Activated CD8-positive, alpha-beta memory T cell treated with anti-CD3 and anti-CD28 coated beads for 24 hours (primary cell): ENCODE results near the gene MT1G.
"Not testable (repeated sequence)": the region's sequence is repeated elsewhere in the genome, so short reads cannot be mapped to it uniquely, and the experiment has no call there.

Experiments used
- DNase-seq: peaks from one replicate; pipeline ENCODE4 v3.0.0-alpha.2; 2020

MT1G gene

DNA sequence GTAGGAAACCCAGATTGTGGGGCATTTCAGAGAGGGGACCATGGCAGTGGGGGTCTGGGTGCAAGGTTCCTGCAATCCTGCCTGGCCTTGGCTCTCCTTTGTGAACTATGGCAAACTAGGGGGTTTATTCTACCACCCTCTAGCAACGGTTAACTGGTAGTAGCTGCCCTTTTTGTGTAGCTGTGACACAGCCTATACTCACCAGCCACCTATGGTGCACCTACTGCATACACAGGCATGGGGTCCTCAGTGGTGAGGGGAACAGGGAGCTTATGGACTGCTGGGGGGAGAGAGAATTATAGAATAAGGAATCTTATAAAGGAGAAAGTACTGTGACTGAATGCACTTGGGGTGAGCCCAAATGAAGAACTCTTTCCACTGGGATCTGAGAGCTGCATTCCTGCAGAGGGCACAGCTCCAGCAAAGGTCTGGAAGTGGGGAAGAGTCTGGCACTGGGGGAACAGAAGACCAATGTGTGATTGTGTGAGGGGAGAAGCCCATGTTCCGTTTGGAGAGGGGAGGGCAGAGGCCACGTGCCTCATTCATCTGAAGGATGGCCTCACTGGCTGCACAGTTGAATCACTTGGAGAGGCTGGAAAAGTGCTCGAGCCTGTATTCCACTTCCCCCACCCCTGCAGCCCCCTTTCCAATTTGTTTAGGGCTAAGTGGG, 16.5 kb upstream of the MT1G start:
- no peak for DNase-seq

DNA sequence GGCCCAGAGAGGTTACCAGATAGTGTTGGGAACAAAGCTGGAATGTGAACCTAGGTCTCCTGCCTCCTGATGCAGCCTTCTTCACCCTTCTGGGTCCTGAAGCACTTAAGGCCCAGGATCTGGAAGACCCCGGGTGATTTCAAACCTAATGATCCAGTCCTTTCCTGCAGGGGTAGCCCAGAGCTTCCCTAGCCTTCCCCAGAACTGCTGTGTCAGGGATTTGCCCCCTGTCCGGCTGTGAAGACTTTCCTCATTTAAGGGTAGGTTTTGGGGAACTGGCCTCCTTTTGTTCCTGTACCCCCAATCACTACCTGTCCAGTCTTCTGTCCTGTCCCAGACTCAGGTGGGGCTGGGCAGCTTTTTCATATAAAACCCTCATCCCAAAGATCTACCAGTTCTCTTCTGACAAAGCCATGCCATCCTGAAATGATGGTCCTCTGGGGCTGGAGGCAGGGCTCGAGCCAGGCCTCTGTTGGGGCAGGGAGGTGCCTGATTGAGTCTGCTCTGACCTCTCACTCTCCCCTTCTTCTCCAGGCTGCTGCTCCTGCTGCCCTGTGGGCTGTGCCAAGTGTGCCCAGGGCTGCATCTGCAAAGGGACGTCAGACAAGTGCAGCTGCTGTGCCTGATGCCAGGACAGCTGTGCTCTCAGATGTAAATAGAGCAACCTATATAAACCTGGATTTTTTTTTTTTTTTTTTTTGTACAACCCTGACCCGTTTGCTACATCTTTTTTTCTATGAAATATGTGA, 15.7 kb upstream of the MT1G start:
- no peak for DNase-seq

DNA sequence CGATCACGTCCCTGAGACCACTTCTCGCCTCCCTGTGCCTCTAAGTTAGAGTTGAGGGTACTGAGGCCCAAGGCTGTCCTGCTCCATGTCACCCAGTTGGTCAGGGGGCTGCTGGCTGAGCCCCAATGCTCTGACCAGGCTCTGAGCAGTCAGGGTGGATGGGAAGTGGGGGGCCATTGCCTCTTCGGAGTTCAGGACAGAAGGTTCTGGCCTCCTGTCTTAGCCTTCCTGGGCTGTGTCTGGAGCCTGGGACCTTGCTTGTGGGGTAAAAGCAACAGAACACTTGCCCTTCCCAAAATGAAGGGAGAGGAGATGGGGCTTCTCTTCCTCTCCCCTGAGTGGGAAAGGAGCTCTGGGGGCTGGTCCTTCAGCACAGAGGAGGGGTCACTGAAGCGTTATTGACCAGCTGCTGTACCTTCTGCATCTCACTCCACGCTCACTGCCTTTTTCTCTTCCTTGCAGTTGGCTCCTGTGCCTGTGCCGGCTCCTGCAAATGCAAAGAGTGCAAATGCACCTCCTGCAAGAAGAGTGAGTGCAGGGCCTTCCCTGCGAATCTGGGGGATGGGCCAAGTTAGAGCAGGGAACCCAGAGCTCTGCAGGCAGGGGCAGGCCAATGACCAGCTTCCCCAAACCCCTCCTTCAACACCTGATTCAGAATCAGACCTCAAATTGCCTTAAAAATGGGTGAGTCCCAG, 15.0 kb upstream of the MT1G start:
- peak; percentile 65 for DNase-seq

DNA sequence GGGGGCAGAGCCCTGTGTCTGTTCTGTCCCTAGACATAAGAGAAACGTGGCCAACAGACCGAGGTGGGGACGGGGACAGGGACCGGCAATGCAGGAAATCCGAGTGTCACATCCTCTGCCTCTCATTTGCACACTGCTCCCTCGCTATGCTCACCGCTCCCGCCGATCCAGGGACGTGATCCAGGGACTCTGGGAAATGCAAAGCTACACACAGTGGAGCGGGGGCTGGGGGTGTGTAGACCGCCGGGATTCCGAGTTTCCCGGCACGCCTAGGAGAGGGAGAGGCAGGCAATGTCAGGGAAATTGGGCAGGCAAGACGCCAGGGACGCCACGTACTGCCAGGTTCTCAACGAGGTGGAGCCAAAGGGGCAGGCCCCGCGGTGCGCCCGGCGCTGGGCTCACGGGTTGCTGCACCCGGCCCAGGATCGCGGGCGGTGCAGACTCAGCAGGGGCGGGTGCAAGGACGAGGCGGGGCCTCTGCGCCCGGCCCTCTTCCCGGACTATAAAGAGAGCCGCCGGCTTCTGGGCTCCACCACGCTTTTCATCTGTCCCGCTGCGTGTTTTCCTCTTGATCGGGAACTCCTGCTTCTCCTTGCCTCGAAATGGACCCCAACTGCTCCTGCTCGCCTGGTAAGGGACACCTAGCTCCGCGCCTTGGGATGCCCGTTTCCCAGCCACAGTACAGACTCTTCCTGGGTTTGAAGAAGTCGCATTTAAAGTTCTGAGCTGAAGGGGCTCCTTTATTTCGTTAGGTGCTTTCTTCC, 14.3 kb upstream of the MT1G start, which contains the start of gene MT1X:
MT1X (plus strand) TSS at position 532 of the 764 bp plus-strand sequence; CDS start at position 603, 71 bp downstream.
- peak; percentile 95 for DNase-seq

DNA sequence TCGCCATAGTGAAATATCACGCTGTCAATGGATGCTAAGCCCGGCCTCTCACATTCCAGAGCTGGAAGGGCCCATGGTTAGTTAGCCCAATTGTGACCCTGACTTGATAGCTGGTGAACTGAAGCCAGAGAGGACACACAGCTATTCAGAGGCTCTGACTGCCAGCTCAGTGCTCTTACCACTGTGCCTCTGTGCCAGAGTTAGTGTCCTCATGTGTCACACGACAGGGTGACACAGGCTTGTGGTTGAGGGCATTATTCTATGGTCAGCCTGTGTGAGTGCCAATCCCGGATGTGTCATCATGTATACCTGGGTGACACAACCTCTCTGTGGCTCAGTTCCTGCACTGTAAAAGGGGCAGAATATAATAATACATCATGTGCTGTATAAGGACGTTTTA, 12.0 kb upstream of the MT1G start:
- no peak for DNase-seq

DNA sequence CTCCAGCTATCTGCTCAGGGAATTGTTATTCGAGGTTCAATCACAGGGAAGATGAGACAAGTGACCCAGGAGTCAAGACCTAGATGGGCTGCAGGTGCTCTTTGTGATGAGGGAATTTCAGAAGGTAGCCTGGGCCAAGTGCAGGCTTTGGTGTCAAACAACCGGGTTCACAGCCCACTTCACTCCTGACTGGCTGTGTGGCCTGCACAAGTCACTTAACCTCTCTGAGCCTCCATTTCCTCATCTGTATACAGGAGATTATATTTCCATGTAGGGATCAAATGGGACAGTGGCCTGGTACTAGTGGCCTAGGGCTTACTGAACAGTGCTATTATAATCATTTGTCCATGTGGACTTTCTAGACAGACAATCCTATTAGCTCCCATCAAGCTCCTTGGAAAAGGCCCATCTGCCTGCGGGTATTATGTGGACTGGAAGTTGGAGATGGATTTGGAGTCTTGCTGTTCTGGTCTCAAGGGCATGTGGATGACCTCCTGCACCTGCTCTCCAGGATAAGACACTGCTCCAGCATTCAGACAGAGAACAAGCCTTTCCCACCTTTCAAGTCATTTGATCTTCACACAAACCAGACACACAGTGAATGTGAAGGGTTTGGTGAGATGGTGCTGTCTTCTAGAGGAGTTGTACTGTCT, 11.3 kb upstream of the MT1G start:
- no peak for DNase-seq

DNA sequence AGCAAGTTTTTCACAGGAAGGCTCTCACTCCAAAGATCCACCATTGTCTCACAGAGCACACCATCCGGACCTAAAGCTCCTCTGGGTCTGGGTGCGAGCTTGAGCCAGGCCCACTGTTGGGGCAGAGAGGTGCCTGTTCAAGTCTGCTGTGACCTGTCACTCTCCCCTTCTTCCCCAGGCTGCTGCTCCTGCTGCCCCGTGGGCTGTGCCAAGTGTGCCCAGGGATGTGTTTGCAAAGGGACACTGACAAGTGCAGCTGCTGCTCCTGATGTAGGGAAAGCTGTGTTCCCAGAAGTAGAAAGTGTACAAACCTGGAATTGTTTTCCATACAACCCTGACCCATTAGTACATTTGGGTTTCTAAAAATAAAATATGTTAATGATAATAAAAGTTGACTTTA, 9.6 kb upstream of the MT1G start:
- DNase-seq, result no peak

DNA sequence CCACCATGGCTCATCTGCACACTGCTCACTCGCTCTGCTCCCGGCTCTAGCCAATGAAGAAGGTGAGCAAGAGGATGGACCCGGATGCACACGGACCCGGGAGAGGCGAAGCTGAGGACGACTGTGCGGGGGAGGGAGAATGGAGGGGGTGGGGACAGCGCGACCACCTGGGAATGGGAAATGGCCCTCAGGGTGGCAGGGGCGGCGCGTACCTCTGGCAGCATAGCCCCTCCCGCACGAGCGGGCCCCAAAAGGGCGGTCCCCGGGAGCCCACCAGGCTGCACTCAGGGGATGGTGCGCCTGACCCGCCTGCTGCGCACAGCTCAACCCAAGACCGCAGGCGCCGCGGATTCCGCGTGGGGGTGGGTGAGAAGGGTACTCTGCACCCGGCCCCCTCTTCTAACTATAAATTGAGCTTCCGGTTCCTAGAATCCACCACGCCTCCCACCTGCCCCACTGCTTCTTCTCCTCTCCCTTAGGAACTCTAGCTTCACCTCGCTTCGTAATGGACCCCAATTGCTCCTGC, 7.9 kb upstream of the MT1G start:
- peak; percentile 83 for DNase-seq

DNA sequence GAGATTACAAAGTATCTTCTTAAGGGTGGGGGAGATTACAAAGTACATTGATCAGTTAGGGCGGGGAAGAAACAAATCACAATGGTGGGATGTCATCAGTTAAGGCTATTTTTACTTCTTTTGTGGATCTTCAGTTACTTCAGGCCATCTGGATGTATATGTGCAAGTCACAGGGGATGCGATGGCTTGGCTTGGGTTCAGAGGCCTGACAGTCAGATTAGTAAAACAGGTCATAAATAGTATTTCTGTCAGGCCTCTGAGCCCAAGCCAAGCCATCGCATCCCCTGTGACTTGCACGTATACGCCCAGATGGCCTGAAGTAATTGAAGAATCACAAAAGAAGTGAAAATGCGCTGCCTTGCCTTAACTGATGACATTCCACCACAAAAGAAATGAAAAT, 6.7 kb upstream of the MT1G start:
- DNase-seq, result not testable (repeated sequence)

DNA sequence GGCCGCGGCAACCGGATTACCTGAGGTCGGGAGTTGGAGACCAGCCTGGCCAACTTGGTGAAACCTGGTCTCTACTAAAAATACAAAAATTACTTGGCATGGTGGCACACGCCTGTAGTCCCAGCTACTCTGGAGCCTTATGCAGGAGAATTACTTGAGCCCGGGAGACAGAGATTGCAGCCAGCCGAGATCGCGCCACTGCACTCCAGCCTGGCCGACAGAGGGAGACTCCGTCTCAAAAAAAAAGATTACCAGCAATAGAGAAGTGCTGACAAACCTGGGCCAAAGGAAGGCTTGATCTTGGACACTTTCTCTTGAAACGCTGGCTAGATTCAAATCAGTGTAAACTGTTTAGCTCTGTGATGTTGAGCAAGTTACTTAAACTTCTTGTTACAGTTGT, 6.1 kb upstream of the MT1G start:
- no peak for DNase-seq

DNA sequence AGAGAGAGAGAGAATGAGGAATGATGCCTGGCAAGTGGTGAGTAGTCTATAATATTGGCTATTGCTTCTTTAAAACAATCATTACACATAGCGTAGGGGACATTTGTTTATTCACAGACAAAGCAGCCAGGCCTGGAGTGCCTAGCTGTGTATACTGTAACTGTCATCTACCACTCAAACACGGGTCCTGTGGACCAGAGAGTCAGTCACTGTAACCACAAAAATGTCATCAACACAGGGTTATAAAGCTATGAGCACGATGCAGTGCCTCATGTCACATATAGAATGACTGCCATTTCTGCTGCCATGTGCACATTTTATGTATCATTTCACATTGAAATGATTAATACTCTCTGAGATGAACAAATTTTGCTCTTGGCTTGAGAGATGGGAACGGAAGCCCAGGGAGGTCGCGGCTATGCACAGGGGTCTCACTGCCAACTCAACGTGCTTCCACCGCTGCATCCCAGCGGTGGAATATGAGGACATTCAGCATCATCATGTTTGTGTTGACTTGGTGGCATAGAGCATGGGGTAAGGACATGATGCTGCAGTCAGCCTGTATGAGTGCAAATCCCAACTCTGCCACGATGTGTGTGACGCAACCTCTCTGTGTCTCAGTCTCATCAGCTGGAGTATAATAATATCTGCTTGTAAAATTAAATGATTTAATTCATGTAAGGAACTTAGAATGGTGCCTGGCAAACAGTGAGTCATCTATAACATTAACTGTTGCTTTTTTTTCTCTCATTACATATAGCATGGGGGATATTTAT, 5.1 kb upstream of the MT1G start:
- DNase-seq, result no peak

DNA sequence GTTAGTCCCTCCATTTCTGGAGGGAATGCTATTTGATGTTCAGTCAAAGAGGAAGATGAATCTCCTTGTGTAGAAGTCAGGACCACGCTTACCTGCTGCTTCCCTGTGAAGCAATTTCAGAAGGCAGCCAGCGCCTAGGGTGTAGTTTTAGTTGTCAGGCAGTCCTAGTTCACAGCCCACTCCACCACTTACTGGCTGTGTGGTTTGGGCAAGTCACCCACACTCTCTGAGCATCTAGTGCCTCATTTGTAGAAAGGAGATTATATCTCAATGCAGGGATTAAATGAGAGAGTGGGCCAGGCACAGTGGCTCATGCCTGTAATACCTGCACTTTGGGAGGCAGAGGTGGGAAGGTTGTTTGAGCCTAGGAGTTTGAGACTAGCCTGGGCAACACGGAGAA, 4.3 kb upstream of the MT1G start:
- not testable (repeated sequence) for DNase-seq

DNA sequence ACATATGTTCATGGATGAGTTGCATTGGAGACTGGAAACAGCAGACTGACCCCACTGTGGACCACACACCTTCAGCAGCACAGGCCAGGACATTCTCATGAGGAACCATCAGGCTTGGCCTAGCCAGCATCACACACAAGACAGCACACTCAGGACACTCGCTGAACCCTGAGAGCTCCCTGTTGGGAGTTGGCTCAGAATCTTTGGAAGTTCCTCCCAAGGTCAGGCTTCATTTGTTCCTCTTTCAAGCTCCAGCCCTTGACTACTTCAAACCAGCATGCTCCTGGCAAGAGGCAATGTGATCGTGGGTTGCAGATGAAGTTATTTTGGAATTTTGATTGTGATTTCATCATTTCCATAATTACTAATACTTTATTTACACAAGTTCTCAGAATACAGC, 3.8 kb upstream of the MT1G start:
- DNase-seq, result not testable (repeated sequence)

DNA sequence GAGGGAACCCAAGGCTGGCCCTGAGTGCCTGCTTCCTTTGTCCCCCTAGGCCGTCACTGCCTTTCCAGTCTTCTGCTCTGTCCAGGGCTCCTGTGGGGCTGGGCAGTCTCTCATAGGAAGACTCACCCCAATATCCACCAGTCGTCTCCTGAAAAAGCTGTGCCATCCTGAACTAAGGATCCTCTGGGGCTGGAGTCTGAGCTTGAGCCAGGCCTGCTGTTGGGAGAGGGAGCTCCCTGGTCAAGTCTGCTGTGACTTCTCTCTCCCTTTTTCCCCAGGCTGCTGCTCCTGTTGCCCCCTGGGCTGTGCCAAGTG, 2.7 kb upstream of the MT1G start:
- no peak for DNase-seq

DNA sequence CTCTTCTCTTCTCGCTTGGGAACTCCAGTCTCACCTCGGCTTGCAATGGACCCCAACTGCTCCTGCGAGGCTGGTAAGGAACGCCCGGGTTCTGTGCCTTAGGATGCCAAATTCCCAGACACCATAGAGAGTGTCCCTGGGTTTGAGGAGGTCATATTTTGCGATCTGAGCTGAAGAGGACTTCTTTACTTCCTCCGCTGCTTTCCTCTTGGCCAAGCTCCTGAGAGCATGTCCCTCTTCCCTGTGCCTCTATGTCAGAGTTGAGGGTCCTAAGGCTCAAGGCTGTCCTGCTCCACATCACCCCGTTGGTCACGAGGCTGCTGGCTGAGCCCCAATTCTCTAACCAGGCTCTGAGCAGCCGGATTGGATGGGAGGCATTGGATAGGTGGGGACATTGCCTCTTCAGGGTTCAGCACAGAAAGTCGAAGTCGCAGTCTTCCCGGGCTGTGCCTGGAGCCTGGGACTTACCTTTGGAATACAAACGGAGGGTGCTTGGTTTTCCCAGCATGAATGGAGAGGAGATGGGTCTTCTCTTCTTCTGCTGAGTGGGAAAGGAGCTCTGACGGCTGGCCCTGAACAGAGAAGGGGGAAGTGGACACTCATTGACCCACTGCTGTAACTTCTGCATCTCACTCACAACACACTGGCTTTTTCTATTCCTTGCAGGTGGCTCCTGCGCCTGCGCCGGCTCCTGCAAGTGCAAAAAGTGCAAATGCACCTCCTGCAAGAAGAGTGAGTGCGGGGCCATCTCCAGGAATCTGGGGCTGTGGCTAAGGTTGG, 2.2 kb upstream of the MT1G start:
- no peak for DNase-seq

DNA sequence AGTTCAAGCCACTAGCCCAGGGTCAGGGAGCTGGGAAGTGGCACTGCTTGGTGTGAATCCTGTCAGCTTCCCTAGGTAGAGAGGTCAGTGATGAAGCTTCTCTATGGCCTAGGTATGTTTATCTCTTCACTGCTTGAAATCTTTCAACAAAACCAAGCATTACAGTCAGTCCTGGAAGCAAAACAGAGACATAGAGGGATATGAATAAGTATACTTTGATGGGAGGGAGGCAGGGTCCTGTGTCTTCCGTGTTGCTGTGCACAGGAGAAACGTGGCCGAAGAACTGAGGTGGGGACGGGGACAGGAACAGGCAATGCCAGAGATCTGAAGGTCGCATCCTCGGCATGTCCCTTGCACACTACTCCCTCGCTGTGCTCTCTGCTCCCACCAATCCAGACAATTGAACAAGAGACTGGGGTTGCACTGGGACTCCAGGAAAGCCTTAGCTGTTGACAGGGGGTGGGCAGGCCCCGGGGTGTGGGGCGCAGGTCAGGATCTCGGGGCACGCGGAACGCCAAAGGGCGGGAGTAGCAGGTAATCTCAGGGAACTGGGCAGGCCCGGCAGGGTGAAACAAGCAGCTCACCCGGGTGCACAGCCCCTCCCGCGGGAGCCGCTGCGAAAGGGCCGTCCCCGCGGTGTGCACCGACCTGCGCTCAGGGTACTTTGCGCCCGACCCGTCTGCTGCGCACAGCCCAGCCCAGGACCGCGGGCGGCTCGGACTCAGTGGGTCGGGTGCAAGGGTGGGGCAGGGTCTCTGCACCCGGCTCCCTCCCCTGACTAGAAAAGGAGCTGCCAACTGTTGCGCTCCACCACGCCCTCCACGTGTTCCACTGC, 1.4 kb upstream of the MT1G start, which contains the start of gene MT1H:
MT1H (plus strand) TSS at position 810 of the 835 bp plus-strand sequence. CDS start 71 bp downstream, outside the sequence.
- DNase-seq, result no peak

DNA sequence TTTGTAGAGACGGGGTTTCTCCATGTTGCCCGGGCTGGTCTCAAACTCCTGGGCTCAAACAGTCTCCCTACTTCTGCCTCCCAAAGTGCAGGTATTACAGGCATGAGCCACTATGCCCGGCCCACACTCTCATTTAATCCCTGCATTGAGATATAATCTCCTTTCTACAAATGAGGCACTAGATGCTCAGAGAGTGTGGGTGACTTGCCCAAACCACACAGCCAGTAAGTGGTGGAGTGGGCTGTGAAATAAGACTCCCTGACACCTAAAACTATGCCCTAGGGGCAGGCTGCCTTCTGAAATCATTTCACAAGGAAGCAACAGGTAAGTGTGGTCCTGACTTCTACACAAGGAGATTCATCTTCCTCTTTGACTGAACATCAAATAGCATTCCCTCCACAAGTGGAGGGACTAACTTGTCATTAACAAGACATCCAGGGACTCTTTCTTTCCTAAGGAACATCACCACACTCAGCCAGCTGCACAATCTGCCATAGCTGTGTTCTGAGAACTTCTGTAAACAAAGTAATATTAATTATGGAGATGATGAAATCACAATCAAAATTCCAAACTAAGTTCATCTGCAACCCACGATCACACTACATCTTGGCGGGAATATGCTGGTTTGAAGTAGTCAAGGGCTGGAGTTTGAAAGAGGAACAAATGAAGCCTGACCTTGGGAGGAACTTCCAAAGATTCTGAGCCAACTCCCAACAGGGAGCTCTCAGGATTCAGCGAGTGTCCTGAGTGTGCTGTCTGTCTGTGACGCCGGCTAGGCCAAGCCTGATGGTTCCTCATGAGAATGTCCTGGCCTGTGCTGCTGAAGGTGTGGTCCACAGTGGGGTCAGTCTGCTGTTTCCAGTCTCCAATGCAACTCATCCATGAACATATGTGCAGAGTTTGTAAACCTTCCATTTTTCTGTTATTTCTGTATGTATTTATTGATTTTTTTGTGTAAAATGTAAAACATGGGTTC, 2.3 kb downstream of the MT1G start:
- DNase-seq, result not testable (repeated sequence)

DNA sequence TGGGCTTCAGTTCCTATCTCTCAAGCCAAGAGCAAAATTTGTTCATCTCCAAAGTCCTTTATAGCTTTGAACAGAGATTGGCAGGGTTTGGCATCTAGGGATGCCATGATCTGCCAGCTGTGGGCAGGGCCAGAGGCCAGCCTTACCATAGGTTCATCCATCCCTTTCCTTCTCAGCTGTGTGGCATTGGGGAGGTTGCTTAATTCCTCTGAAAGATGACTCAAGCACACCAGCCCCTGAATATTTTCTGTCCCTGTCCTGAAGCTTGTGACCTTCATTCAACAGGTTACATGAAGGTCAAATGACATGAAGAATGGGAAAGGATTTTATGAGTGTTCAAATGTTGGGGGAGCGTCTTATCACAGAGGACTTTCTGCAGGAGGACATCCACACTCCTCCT, 3.4 kb downstream of the MT1G start:
- DNase-seq, result no peak
